Measurements from ENCODE around the gene KLHL6. TPM values are rescaled to one million over a fixed set of nuclear protein-coding genes. Genes with fewer than 3 reads are reported as not detected.

Gene KLHL6
- total RNA-seq, 1 experiment from 2014 or later, result not detected

GRCh38 chr3:183455089-183455488, 100.4 kb downstream of the KLHL6 start:
- H3K27ac Mint-ChIP-seq (ENCODE audit: low read depth, unreplicated experiment), result no peak overlapping the region
- H3K27me3 Mint-ChIP-seq (ENCODE audit: insufficient read depth, unreplicated experiment), result no peaks in the 10 kb centered on the region
- intact Hi-C loops (cut with micrococcal nuclease), result no loop called here
- TF ChIP-seq CTCF (IDR thresholded peaks at IDR 0.05; ENCODE audit: unreplicated experiment), result no peak
- no peak overlapping the region for H3K4me3 Mint-ChIP-seq (ENCODE audit: unreplicated experiment)
- H3K4me1 Mint-ChIP-seq (ENCODE audit: insufficient read depth, unreplicated experiment), result peaks cover 9% of the 10 kb centered on the region
- CTCF ChIA-PET, result interaction anchor here (0.5 to 0.7 kb wide), 2 partner anchors 23 to 423 kb away, joined by 3 to 4 read pairs; no protein-coding TSS in a partner anchor
- H3K36me3 Mint-ChIP-seq (ENCODE audit: insufficient read depth, unreplicated experiment), result peaks cover 14% of the 10 kb centered on the region
- no TSS peak for BruUV-seq (replicated peaks)
- POLR2A ChIA-PET, result interaction anchor here (1.3 kb wide), 1 partner anchor 10 kb away, joined by 7 read pairs; no protein-coding TSS in a partner anchor
- no peak for DNase-seq (ENCODE audit: unreplicated experiment)
- no peaks in the 10 kb centered on the region for H3K9me3 Mint-ChIP-seq (ENCODE audit: unreplicated experiment)

DNA sequence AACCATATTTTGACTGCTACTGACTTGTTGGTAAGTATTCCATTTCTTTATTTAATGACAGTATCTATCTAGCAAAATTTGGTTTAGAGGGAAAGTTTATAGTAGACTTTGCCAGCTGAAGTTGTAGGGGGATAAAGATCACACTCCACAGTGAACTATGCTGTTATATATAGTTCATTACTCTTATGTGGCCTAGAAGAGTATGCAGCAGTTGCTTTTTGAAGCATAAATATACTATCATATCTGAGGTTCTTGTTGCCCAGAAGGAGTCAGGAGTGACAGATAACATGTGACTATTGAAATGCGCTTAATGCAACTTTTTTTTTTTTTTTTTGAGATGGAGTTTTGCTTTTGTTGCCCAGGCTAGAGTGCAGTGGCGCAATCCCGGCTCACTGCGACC, 101.4 kb downstream of the KLHL6 start:
- Mint-ChIP-seq H3K4me1 (ENCODE audit: insufficient read depth, unreplicated experiment) (peaks cover 6% of the 10 kb centered on the region), H3K36me3 (ENCODE audit: insufficient read depth, unreplicated experiment) (peaks cover 14% of the 10 kb centered on the region), H3K9me3 (ENCODE audit: unreplicated experiment) (no peaks in the 10 kb centered on the region), H3K27me3 (ENCODE audit: insufficient read depth, unreplicated experiment) (no peaks in the 10 kb centered on the region), H3K27ac (ENCODE audit: low read depth, unreplicated experiment) (no peak overlapping the region), H3K4me3 (ENCODE audit: unreplicated experiment) (no peak overlapping the region)
- BruUV-seq (replicated peaks), result no TSS peak
- intact Hi-C loops (cut with micrococcal nuclease), result no loop called here
- ChIA-PET POLR2A (no interaction called here), CTCF (no interaction called here)
- no peak for DNase-seq (ENCODE audit: unreplicated experiment)
- no peak for TF ChIP-seq CTCF (IDR thresholded peaks at IDR 0.05; ENCODE audit: unreplicated experiment)

- Mint-ChIP-seq H3K4me1 (ENCODE audit: insufficient read depth, unreplicated experiment) (peaks cover 16% of the 10 kb centered on the region), H3K4me3 (ENCODE audit: unreplicated experiment) (no peak overlapping the region), H3K27me3 (ENCODE audit: insufficient read depth, unreplicated experiment) (no peaks in the 10 kb centered on the region), H3K36me3 (ENCODE audit: insufficient read depth, unreplicated experiment) (peaks cover 8% of the 10 kb centered on the region), H3K27ac (ENCODE audit: low read depth, unreplicated experiment) (no peak overlapping the region), H3K9me3 (ENCODE audit: unreplicated experiment) (no peaks in the 10 kb centered on the region)
- CTCF ChIA-PET, result interaction anchor here (0.5 to 1.5 kb wide), 2 partner anchors 18 to 265 kb away, joined by 3 to 4 read pairs; no protein-coding TSS in a partner anchor
- intact Hi-C loops (cut with micrococcal nuclease), result no loop called here
- TF ChIP-seq CTCF (IDR thresholded peaks at IDR 0.05; ENCODE audit: unreplicated experiment), result no peak
- no peak for DNase-seq (ENCODE audit: unreplicated experiment)
- BruUV-seq (replicated peaks), result no TSS peak
- POLR2A ChIA-PET, result no interaction called here
Observed at GRCh38 chr3:183449791-183450190, 105.7 kb downstream of the KLHL6 start.

DNA sequence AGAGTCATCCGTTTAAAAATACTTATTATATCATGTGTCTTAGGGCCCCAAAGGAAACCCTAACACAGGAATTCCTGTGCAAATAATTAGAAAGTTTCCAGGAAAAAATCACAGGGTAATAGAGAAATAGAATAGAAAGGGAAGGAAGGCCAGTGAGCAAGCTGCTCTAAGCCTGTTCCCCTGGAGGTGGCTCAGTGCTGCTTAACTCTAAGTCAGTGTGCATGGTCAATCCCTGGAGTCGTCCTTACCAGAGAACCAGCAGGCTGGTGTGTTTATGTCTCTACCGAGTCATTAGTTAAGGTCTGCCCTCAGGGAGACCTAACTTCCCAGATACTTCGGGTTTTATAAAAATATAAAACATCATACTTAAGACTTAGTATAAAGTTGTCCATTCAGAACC, 106.1 kb downstream of the KLHL6 start:
- no peaks in the 10 kb centered on the region for H3K9me3 Mint-ChIP-seq (ENCODE audit: unreplicated experiment)
- ChIA-PET CTCF (no interaction called here), POLR2A (interaction anchor here (0.7 to 2.4 kb wide), 2 partner anchors 21 to 273 kb away, joined by 3 to 10 read pairs; partner anchors contain the start of gene MCF2L2)
- H3K27me3 Mint-ChIP-seq (ENCODE audit: insufficient read depth, unreplicated experiment), result no peaks in the 10 kb centered on the region
- no peak overlapping the region for H3K27ac Mint-ChIP-seq (ENCODE audit: low read depth, unreplicated experiment)
- intact Hi-C loops (cut with micrococcal nuclease), result no loop called here
- peaks cover 15% of the 10 kb centered on the region for H3K4me1 Mint-ChIP-seq (ENCODE audit: insufficient read depth, unreplicated experiment)
- H3K36me3 Mint-ChIP-seq (ENCODE audit: insufficient read depth, unreplicated experiment), result peaks cover 5% of the 10 kb centered on the region
- BruUV-seq (replicated peaks), result no TSS peak
- no peak overlapping the region for H3K4me3 Mint-ChIP-seq (ENCODE audit: unreplicated experiment)
- no peak for TF ChIP-seq CTCF (IDR thresholded peaks at IDR 0.05; ENCODE audit: unreplicated experiment)
- DNase-seq (ENCODE audit: unreplicated experiment), result no peak
